Measurements from ENCODE around the gene EPHA10.

- TF ChIP-seq CTCF (conservative IDR thresholded peaks at IDR 0.05; ENCODE audit: low read length) = no peak
- no peak for TF ChIP-seq EZH2phosphoT487 (IDR thresholded peaks at IDR 0.05; ENCODE audit: borderline replicate concordance)
These were observed 38.9 kb downstream of the EPHA10 start for GRCh38 chr1:37725851-37726613.
